Measurements from ENCODE around the gene TACC2.

- TF ChIP-seq CTCF (IDR thresholded peaks at IDR 0.05) (no peak), POLR2A (IDR thresholded peaks at IDR 0.05) (no peak)
Measured at GRCh38 chr10:122296363-122297120, 307.6 kb downstream of the TACC2 start.
